HG02938 (cell line): ENCODE data around the gene UTF1.
"Not testable (repeated sequence)": the region's sequence is repeated elsewhere in the genome, so short reads cannot be mapped to it uniquely, and the experiment has no call there.

Source experiments
- ATAC-seq: cut with Tn5 transposase; IDR thresholded peaks from one replicate; pipeline ENCODE4 v1.9.1; 2021; ENCODE audit warnings: mild to moderate bottlenecking, moderate library complexity; ENCODE audit not compliant: unreplicated experiment

UTF1 gene

GRCh38 chr10:133208466-133208865 lies 21.6 kb upstream of the UTF1 start:
- no peak for ATAC-seq

DNA sequence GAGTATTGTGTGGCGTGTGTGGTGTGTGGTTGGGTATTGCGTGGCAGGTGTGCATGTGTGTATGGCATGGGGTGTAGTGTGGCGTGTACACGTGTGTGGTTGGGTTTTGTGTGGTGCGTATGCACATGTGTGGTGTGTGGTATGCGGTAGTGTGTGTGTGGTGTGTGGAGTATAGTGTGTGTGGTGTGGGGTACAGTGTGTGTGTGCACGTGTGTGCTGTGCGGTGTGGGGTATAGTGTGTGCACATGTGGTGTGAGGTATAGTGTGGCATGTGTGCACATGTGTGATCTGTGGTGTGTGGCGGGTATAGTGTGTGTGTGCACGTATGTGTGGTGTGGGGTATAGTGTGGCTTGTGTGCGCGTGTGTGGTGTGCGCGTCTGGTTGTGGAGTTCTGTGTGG lies 20.9 kb upstream of the UTF1 start:
- ATAC-seq = no peak

DNA sequence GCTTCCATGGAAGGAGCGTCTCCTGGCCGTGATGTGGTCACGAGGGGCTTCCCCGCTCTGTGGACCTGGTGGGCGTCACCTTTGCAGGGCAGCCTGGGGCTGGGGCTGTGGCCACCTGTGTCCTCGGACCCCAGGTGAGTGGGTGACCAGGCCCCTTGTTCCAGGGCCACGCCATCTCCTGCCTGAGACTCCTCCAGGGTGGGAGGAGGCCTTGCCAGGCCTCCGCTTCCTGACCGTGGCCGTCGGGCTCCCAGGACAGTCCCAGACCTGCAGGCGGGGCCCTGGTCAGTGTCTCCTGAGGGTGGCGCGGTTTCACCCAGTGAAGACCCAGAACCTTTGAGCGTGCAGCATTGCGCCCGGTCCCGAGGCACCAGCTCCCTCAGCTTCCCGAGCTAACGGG lies 20.4 kb upstream of the UTF1 start:
- ATAC-seq = no peak

- ATAC-seq = no peak
Measured at GRCh38 chr10:133210398-133211140, 19.4 kb upstream of the UTF1 start.

- ATAC-seq = no peak
Measured at GRCh38 chr10:133211141-133211830, 18.7 kb upstream of the UTF1 start.

- ATAC-seq = no peak
Measured at GRCh38 chr10:133211959-133212852, 17.8 kb upstream of the UTF1 start.

- ATAC-seq = no peak
Measured at GRCh38 chr10:133212853-133213494, 17.0 kb upstream of the UTF1 start.

DNA sequence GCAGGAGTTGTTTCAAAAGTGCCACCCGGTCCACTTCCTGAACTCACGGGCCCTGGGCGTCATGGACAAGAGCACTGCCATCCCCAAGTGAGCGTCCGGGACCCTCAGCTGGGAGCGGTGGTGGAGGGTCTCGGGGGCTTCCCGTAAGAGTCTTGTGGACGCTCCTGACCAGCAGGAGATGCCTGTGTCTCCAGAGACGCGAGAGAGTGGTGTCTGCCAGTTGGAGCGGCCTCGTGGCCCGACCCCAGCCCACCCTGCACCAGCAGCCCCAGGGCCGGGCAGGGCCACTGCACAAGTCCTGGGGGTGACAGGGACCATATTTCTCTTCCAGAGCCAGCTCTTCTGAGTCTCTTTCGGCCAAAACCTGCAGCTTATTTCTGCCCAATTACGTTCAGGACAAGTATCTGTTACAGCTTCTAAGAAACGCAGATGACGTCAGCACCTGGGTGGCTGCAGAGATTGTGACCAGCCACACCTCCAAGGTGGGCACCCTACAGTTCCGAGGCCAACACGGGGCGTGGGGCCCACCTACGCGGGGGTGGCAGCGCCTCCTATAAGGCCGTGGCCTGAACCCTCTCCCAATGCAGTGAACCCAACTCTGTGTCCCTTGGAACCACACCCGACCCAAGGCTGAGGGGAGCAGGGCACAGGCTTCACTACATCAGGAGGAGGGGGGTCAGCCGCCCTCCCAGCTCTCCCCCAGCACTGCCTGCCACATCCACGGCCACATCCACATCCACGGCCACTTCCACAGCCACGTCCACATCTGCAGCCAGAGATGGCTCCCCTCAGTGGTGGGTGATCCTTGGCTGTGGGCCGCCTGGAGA lies 16.2 kb upstream of the UTF1 start:
- ATAC-seq = no peak

DNA sequence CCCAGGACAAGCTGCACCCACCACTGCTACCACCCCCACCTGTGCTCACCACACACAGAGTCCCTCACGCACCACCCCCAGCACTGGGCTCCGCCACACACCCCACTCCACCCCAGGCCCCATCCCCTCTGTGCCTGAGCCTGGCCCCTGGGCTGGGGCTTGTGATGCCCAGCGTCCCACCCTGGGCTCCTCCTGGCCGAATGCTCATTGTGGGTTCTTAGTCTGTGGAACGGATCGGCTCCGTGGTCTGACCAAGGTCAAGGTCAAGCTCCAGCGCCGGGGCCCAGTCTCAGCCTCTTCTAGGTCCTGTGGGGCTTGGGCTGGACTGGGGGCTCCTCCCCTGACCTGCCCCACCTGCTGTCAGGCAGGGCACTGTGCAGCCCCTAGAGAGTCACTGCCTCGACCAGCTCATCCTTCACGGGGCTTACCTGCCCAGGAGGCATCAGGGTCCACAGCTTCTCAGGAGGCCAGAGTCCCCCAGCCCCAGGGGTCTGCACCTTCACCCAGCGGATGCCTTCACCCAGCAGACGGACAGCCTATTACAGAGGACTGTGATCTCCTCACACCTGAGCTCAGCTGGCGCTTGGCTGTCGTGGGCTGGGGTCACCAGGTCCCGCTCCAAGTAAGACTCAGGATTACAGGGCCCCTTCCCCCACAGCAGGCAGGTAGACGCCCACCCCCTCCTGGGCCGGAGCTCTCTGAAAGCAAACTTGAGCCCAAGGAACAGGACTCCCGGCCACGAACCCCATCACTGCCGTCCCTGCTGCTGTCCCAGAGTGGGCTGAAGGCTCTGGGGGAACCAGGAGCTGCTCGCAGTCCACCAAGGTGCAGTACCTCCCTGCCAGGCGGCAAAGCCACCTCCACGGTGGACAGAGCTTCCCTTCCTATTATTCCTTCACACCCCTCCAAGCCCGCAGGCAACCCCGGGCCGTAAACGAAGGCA lies 15.3 kb upstream of the UTF1 start:
- ATAC-seq = no peak

DNA sequence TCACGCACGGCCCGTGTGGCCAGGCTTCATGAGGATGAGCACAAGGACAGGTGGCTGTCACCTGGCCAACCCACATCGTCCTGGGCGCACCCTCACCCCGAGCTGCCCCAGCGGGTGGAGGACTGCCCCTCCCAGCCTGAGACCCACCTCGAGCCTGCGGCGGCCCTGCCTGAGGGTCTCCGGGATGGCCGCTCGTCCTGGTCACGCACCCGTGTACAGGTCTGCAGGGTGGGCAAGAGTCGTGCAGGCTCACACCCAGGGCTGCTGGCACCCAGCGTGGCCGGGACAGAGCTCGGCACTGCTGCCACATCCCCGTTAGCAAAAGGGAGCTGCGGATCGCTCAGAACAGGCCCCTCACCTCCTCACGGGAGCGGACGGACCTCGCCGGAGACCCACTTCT lies 14.4 kb upstream of the UTF1 start:
- no peak for ATAC-seq

GRCh38 chr10:133216776-133217175 lies 13.2 kb upstream of the UTF1 start:
- no peak for ATAC-seq

DNA sequence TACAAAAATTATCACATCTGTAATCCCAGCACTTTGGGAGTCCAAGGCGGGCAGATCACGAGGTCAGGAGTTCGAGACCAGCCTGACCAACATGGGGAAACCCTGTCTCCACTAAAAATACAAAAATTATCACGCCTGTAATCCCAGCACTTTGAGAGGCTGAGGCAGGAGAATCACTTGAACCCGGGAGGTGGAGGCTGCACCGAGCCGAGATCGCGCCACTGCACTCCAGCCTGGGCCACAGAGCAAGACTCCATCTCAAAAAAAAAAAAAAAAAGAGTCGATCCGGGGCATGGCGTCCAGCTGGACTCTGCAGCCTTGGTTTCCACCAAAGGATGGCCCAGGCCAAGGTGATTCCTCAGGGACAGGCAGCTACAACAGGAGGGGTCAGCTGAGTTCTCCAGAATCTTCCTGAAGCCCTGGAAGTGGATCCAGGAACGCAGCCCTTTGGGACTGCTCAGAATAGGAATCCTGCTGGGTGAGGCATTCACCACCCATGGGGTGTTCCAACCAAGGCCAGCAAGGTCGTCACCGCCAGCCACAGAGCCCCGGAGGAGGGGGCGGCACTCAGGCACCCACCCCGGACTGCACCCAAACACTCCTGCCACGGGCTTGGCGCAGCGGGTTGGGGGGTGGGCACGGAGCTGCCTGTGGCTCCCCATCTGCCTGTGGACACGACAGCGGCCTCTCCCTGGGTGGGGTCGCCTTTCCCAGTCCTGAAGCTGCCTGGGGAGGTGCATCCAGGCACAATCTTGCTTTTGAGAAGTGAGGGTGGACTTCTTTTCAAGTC lies 12.0 kb upstream of the UTF1 start:
- ATAC-seq = no peak

- no peak for ATAC-seq
Measured at GRCh38 chr10:133218891-133219290, 11.1 kb upstream of the UTF1 start.

- ATAC-seq = no peak
Measured at GRCh38 chr10:133219782-133220181, 10.2 kb upstream of the UTF1 start.

DNA sequence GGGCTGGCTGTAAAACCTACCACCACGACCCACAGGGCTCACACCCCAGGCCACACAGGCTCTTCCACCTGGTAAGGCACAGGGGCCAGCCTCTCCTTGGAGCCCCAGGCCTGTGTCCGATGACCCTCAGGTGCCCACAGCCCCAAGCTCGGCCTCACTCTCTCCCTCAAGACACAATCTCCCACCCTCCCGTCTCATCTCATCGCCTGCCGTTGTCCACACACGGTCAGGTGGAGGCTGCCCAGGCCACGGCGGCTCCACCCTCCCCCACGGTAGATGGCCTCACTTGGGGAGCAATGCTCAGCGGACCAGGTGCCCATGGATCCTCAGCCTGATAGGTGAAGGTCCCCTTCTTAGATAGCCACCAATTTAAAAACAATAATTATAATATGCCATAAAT lies 8.7 kb upstream of the UTF1 start:
- no peak for ATAC-seq

DNA sequence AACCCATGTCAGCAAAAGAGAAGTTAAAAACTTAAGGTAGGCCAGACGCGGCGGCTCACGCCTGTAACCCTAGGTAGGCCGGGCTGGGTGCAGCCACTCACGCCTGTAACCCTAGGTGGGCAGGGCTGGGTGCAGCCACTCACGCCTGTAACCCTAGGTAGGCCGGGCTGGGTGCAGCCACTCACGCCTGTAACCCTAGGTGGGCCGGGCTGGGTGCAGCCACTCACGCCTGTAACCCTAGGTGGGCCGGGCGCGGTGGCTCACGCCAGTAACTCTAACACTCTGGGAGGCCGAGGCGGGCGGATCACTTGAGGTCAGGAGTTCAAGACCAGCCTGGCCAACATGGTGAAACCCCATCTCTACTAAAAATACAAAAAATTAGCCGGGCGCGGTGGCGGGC lies 8.3 kb upstream of the UTF1 start:
- not testable (repeated sequence) for ATAC-seq

DNA sequence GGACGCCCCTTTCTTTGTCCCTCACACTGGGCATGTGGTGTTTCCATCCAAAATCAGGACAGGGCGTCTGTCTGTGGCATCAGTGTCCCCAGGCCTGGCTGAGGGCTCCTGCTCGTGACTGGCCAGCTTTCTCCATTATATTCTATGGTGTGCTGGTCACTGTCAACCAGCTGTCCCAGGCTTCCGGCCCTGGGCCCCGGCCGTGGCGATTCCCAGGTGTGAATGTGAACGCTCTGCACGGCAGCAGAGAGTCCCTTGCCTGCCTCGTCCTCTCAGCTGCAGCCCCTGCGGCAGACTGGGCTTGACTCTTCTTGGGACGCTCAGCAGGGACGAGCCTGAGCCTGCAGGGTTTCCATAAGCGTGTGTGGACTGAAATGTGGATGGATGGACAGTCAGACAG lies 5.9 kb upstream of the UTF1 start:
- no peak for ATAC-seq

DNA sequence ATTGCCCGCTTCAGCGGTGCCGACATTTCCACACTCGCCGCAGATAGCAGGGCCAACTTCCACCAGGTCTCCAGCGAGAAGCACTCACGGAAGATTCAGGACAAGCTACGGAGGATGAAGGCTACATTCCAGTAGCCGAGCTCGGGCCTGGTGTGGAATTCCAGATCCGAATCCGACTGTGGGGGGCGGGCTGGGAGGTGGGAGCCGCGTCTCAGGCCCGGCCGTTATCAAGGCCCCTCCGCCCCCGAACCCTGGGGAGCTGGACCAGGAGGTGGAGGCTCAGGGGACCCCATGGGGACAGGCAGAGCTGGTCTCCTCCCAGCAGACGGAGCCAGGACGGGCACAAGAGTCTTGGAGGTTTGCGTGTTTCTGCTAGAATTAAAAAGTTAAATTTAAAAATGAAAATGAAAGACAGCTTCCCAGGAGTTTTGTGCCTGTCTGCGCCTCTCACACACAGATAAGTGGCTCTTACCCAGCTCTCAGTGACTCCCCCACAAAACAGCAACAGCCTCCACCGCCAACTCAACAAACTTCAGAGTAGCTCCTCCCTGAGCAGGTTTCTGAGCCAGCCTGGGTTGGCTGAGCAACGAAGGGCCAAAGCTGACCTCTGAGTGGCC lies 5.2 kb upstream of the UTF1 start:
- ATAC-seq = no peak
